HepG2 (cell line): Measurements from ENCODE around the gene ANKRD60. TPM values are rescaled to one million over a fixed set of nuclear protein-coding genes. Genes with fewer than 3 reads are reported as not detected.

Experiments
- ARNT2 ChIP-seq: sonication (generic); formaldehyde crosslinking; IDR thresholded peaks from 2 replicates; pipeline ENCODE4 v1.8.0; 2022; ENCODE audit warnings: mild to moderate bottlenecking, low read depth, missing genetic modification reagents, moderate library complexity
- CENPBD1 ChIP-seq: sonication (generic); formaldehyde crosslinking; IDR thresholded peaks from 2 replicates; pipeline ENCODE4 v1.8.0; 2022; ENCODE audit warnings: missing genetic modification reagents, low read depth, mild to moderate bottlenecking, borderline replicate concordance
- EZH2 ChIP-seq: conservative IDR thresholded peaks from 2 replicates; pipeline ENCODE4 v1.6.1; 2012; ENCODE audit warnings: mild to moderate bottlenecking, low read depth, low read length, moderate library complexity
- FOXK2 ChIP-seq: fragments of 450-650 bp; IDR thresholded peaks from 2 replicates; pipeline ENCODE4 v1.6.1; 2016
- FOXO1 ChIP-seq: sonication (generic); formaldehyde crosslinking; IDR thresholded peaks from 2 replicates; pipeline ENCODE4 v1.4.0; 2020; ENCODE audit warnings: missing genetic modification reagents
- KDM6A ChIP-seq: IDR thresholded peaks from 2 replicates; pipeline ENCODE4 v1.6.1; 2016; ENCODE audit warnings: low read depth
- MIER2 ChIP-seq: IDR thresholded peaks from 2 replicates; pipeline ENCODE4 v1.6.1; 2016; ENCODE audit warnings: missing biosample characterization, missing genetic modification reagents
- NFKBIZ ChIP-seq: IDR thresholded peaks from 2 replicates; pipeline ENCODE4 v1.6.1; 2018; ENCODE audit warnings: missing genetic modification reagents, missing compliant biosample characterization
- SYNCRIP ChIP-seq: fragments of 200-400 bp; formaldehyde crosslinking; IDR thresholded peaks from 2 replicates; pipeline ENCODE4 v1.6.1; 2018; ENCODE audit warnings: mild to moderate bottlenecking, low read depth, low read length; ENCODE audit not compliant: insufficient read depth
- TFDP2 ChIP-seq: sonication (generic); formaldehyde crosslinking; IDR thresholded peaks from 2 replicates; pipeline ENCODE4 v1.4.0; 2020; ENCODE audit warnings: missing genetic modification reagents
- THRA ChIP-seq: sonication (generic); formaldehyde crosslinking; IDR thresholded peaks from 2 replicates; pipeline ENCODE4 v1.4.0; 2020; ENCODE audit warnings: missing genetic modification reagents, borderline replicate concordance
- YEATS2 ChIP-seq: sonication (generic); formaldehyde crosslinking; IDR thresholded peaks from 2 replicates; pipeline ENCODE4 v1.4.0; 2020; ENCODE audit warnings: missing genetic modification reagents, borderline replicate concordance
- ZBED4 ChIP-seq: sonication (generic); formaldehyde crosslinking; IDR thresholded peaks from 2 replicates; pipeline ENCODE4 v1.4.0; 2020; ENCODE audit warnings: missing genetic modification reagents, borderline replicate concordance
- ZBTB46 ChIP-seq: sonication (generic); formaldehyde crosslinking; IDR thresholded peaks from 2 replicates; pipeline ENCODE4 v1.4.0; 2020; ENCODE audit warnings: mild to moderate bottlenecking, missing genetic modification reagents, borderline replicate concordance
- ZBTB7A ChIP-seq: sonication (generic); formaldehyde crosslinking; IDR thresholded peaks from 2 replicates; pipeline ENCODE4 v1.8.0; 2022; ENCODE audit warnings: mild to moderate bottlenecking, missing genetic modification reagents
- ZFAT ChIP-seq: sonication (generic); formaldehyde crosslinking; conservative IDR thresholded peaks from 2 replicates; pipeline ENCODE4 v1.8.1; 2023; ENCODE audit warnings: missing genetic modification reagents, inconsistent platforms
- ZIK1 ChIP-seq: sonication (generic); formaldehyde crosslinking; IDR thresholded peaks from 2 replicates; pipeline ENCODE4 v1.5.0; 2020; ENCODE audit warnings: mild to moderate bottlenecking, low read depth, missing genetic modification reagents, borderline replicate concordance
- ZNF124 ChIP-seq: sonication (generic); formaldehyde crosslinking; IDR thresholded peaks from 2 replicates; pipeline ENCODE4 v1.4.0; 2020; ENCODE audit warnings: missing genetic modification reagents
- ZNF17 ChIP-seq: sonication (generic); formaldehyde crosslinking; IDR thresholded peaks from 2 replicates; pipeline ENCODE4 v1.5.0; 2020; ENCODE audit warnings: mild to moderate bottlenecking, missing genetic modification reagents
- ZNF703 ChIP-seq: sonication (generic); formaldehyde crosslinking; IDR thresholded peaks from 2 replicates; pipeline ENCODE4 v1.5.1; 2020; ENCODE audit warnings: missing genetic modification reagents, mild to moderate bottlenecking, moderate library complexity, borderline replicate concordance
- ZNF891 ChIP-seq: sonication (generic); formaldehyde crosslinking; IDR thresholded peaks from 2 replicates; pipeline ENCODE4 v1.5.0; 2020; ENCODE audit warnings: mild to moderate bottlenecking, missing genetic modification reagents
- polyA plus RNA-seq, 8 experiments: library from polyadenylated mRNA; depleted of rRNA in 3 of 8; stranded (reverse) in 7 of 8; unstranded in 1 of 8; fragments of >200 nt; fragmentation: Illumina TruSeq in 4 of 8; extraction: Trizol in 4 of 8; gene quantifications; 2 replicates each; pipeline versions ENCODE4 v1.2.1 to v1.2.3, GENCODE V29; 2011 to 2016; ENCODE audit warnings: low read depth in 4 of 8, missing spikeins in 1 of 8, mixed read lengths in 1 of 8; ENCODE audit not compliant: insufficient read depth in 1 of 8
- total RNA-seq, 5 experiments: library from RNA; depleted of rRNA; stranded (reverse); fragments of >200 nt; fragmentation: Illumina TruSeq; extraction: Trizol; gene quantifications; 2 replicates each; pipeline ENCODE4 v1.2.3, GENCODE V29; 2016; ENCODE audit warnings: low read depth in 1 of 5

ANKRD60 gene
- total and polyA plus RNA-seq, 2 of the 13 experiments (the other 11 are each of a cell fraction or from before 2014, with no cell fraction given) = not detected

- TF ChIP-seq THRA (CRISPR knock-in tag) (peak; percentile 63), YEATS2 (CRISPR knock-in tag) (peak; percentile 100), ZBTB7A (CRISPR knock-in tag) (no peak), MIER2 (CRISPR knock-in tag) (peak; percentile 67; the same call in 1 of the 2 replicates), TFDP2 (CRISPR knock-in tag) (peak; percentile 61), NFKBIZ (CRISPR knock-in tag) (0 out of 2 replicates have a peak, but pooled peaks have one; percentile 70), ZFAT (CRISPR knock-in tag) (no peak), ZIK1 (0 out of 2 replicates have a peak, but pooled peaks have one; percentile 79), ZNF124 (CRISPR knock-in tag) (peak; percentile 89; the same call in 1 of the 2 replicates), ZBTB46 (CRISPR knock-in tag) (no peak), ARNT2 (CRISPR knock-in tag) (peak; percentile 62; the same call in 1 of the 2 replicates), FOXK2 (no peak), EZH2 (peak; percentile 92; the same call in 1 of the 2 replicates), ZNF891 (CRISPR knock-in tag) (peak; percentile 61; the same call in 1 of the 2 replicates), ZBED4 (CRISPR knock-in tag) (peak; percentile 79), SYNCRIP (no peak), ZNF703 (CRISPR knock-in tag) (no peak), KDM6A (CRISPR knock-in tag) (no peak), FOXO1 (CRISPR knock-in tag) (peak; percentile 63), ZNF17 (CRISPR knock-in tag) (no peak), CENPBD1 (CRISPR knock-in tag) (no peak)
Observed at GRCh38 chr20:58209652-58210397, 18.6 kb downstream of the ANKRD60 start (continued).
